ENCODE measurements around the gene ANK3.
"Not testable (repeated sequence)": the region's sequence is repeated elsewhere in the genome, so short reads cannot be mapped to it uniquely, and the experiment has no call there.

The ANK3 gene

DNA sequence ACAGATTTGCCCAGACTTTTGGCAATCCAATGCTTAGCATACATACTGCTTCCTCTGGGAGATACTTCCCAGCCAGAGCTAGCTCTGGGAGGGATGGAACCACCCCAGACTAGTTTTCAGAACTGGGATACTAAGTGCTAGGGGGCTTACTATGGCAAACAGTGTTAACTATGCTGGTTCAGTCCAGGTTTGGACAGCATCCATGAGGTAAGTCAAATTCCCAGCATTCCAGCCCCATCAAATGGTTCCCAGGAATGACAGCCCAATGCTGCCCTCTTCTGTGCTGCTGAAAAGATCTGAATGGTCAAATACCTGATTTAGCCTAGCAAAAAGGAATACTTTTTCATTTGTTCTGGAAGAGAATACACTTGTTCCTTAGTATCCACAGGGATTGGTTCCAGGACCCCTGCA lies 341.6 kb downstream of the ANK3 start:
- no peak overlapping the region for H3K4me3 Mint-ChIP-seq
- H3K27me3 Mint-ChIP-seq = no peaks in the 10 kb centered on the region
- H3K4me1 Mint-ChIP-seq = no peaks in the 10 kb centered on the region
- no peaks in the 10 kb centered on the region for H3K36me3 Mint-ChIP-seq
- CTCF ChIA-PET = no interaction called here
- no peaks in the 10 kb centered on the region for H3K9me3 Mint-ChIP-seq
- no peak overlapping the region for H3K27ac Mint-ChIP-seq
- DNase-seq = no peak

DNA sequence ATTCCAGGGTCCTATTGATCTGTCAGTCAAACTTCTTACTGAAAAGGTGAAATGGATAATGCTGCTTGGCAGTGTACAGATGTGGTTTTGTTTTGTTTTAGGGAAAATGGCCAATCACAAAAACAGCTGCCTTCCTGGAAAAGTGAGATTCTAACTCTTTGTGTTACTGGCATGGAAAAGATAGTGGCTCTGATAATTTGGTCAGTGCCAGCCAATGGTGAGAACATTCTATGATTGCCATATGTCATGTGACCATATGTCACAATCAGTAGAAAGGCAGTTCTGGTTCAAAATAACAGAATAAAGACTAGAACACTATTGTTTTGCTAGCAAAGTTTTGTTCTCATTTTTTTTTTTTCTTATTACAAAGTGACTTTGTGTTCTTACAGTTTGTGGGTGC lies 344.1 kb downstream of the ANK3 start:
- CTCF ChIA-PET = no interaction called here
- H3K4me1 Mint-ChIP-seq = no peaks in the 10 kb centered on the region
- no peaks in the 10 kb centered on the region for H3K27me3 Mint-ChIP-seq
- no peaks in the 10 kb centered on the region for H3K36me3 Mint-ChIP-seq
- H3K9me3 Mint-ChIP-seq = no peaks in the 10 kb centered on the region
- no peak overlapping the region for H3K4me3 Mint-ChIP-seq
- DNase-seq = no peak
- no peak overlapping the region for H3K27ac Mint-ChIP-seq

DNA sequence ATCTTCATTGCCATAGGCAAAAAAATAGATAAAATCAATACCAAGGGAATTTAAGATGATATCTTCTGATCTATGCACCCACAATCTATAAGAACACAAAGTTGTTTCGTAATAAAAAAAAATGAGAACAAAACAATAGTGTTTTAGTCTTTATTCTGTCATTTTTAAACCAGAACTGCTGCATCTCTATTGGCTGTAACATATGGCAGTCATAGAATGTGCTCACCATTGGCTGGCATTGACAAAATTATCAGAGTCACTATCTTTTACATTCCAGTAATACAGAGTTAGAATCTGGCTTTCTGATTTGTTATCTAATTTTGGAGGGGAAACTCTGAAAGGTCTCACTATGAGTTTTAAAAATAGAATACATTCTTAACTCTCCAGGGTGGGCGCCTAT lies 344.7 kb downstream of the ANK3 start:
- Mint-ChIP-seq H3K27ac (no peak overlapping the region), H3K36me3 (no peaks in the 10 kb centered on the region), H3K4me1 (no peaks in the 10 kb centered on the region), H3K9me3 (no peaks in the 10 kb centered on the region), H3K4me3 (no peak overlapping the region), H3K27me3 (no peaks in the 10 kb centered on the region)
- no peak for DNase-seq
- CTCF ChIA-PET = no interaction called here

DNA sequence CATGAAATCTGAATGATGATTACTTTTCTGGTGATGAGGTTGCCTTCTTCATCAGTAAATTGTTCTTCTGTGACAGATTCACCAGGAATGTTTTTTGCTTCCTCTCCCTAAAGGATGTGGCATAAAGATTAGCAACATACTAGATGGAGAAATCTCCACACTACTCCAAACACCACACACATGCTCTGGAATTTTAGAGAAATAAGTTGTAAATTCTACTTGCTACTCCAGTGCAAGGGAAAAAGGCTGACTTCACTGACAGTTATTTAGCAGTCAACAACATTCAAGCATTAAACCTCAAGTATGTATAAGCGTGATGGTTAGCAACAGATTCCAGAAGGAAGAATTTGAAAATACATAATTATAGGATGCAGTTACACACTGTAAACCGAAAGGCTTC lies 345.4 kb downstream of the ANK3 start:
- Mint-ChIP-seq H3K4me1 (no peaks in the 10 kb centered on the region), H3K36me3 (no peaks in the 10 kb centered on the region), H3K27me3 (no peaks in the 10 kb centered on the region), H3K4me3 (no peak overlapping the region), H3K27ac (no peak overlapping the region), H3K9me3 (no peaks in the 10 kb centered on the region)
- CTCF ChIA-PET = interaction anchor here (0.6 kb wide), 1 partner anchor 199 kb away, joined by 3 read pairs; no protein-coding TSS in a partner anchor
- no peak for DNase-seq

DNA sequence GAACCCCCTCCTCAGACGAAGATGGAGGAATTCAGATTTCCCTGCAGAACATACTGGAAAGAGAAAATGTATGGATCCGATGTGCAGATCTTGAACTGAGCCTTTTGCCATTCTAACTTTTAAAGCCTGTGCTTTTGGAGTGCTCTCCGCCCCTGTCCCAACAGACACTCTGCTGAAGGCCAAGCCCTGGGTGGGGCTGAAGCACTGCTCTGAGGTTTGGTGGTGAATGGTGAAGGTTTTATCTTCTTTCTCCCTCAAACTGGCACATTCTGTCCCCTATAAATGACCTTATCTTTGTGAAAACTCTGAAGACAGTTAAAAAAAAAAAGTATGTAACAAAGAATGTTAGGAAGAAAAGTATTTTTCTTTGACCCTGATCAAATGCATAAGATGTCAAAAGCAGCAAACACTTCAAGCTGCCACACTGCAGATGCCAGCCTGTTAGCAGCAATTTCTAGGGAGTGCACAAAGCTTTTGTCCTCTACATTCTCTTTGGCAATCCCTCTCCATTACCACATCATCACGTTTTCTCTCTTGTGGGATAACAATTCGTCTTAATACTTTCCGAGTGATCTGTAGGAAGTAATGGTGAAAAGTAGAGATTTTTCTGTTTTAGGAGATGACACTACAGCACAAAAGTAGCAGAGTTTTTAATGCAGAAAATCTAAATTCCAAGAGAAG lies 346.0 kb downstream of the ANK3 start:
- no peaks in the 10 kb centered on the region for H3K27me3 Mint-ChIP-seq
- no peaks in the 10 kb centered on the region for H3K4me1 Mint-ChIP-seq
- no peak overlapping the region for H3K27ac Mint-ChIP-seq
- H3K4me3 Mint-ChIP-seq = no peak overlapping the region
- no peaks in the 10 kb centered on the region for H3K9me3 Mint-ChIP-seq
- H3K36me3 Mint-ChIP-seq = no peaks in the 10 kb centered on the region
- no peak for DNase-seq
- CTCF ChIA-PET = interaction anchor here (0.6 kb wide), 1 partner anchor 199 kb away, joined by 3 read pairs; no protein-coding TSS in a partner anchor

DNA sequence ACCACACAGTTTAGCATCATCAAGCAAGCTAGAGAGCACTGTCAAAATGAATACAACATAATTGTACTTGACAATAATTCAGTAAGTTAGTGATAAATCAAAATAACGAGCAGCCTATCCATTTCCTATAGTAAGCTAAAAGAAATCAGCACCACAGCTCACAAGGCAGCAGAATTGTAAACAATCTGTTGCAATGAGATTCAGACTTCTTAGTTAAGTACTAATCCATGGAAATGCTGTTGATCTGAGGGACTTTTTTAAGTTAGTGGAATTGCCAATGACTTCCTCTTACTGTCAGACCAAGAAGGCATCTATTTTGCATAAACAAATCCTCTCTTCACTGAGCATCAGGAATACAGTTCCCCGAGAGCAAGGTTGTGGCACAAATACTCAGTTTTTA lies 346.8 kb downstream of the ANK3 start:
- H3K4me3 Mint-ChIP-seq = no peak overlapping the region

DNA sequence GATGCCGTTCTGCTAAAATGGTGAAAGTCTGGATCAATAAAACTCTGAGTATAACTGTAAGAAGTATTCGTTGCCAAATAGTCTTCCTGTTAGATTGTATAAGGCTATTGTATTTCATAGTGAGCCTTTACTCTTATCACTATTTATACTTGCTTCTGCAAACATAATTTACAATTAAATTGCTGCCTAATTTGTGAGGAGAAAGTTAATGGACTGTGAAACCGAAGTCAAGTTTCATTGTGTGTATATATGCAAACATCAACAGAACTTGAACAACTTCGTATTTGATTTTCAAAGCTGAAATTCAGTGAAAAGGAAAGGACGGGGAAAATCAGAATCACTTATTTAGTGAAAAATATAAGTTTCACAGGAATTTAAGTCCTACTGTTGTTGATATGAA lies 347.4 kb downstream of the ANK3 start:
- no peaks in the 10 kb centered on the region for H3K27me3 Mint-ChIP-seq
- no peaks in the 10 kb centered on the region for H3K36me3 Mint-ChIP-seq
- H3K4me1 Mint-ChIP-seq = no peaks in the 10 kb centered on the region
- no peak for DNase-seq
- no peak overlapping the region for H3K27ac Mint-ChIP-seq
- H3K9me3 Mint-ChIP-seq = no peaks in the 10 kb centered on the region
- no peak overlapping the region for H3K4me3 Mint-ChIP-seq
- CTCF ChIA-PET = no interaction called here

More for the DNA sequence above, 346.8 kb downstream of the ANK3 start:
- Mint-ChIP-seq H3K9me3 (no peaks in the 10 kb centered on the region), H3K27ac (no peak overlapping the region), H3K27me3 (no peaks in the 10 kb centered on the region), H3K36me3 (no peaks in the 10 kb centered on the region), H3K4me1 (no peaks in the 10 kb centered on the region)
- CTCF ChIA-PET = no interaction called here
- DNase-seq = no peak

DNA sequence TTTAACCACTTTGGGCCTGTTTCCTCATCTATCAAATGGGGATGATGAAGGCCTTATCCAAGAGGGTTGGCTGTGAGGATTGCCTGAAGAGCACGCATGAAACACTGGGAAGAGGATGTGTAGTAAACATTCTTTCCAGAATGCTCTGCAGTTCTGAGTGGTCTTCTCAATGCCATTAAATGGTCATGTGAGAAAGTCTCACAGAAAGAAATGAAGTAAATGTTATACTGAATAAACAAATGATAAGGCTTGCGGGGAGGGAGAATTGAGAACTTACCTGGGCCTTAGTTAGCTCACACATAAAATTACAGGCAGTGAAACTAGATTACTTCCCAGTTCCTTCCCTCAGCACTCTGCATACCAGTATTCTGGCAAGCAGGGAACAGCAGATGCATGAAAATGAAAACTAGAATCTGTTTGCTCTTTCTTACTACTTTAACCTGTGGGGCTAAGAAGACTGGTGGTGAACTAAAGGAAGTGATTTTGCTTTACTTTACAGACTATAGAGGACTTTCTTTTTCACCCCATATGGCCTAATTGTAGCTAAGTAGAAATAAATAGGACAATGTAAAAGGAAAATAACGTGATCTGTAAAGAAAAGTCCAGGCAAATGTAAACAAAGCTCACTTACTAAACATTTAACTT lies 348.1 kb downstream of the ANK3 start:
- CTCF ChIA-PET = interaction anchor here (0.9 kb wide), 1 partner anchor 208 kb away, joined by 3 read pairs; no protein-coding TSS in a partner anchor
- Mint-ChIP-seq H3K9me3 (no peaks in the 10 kb centered on the region), H3K4me1 (no peaks in the 10 kb centered on the region), H3K27ac (no peak overlapping the region), H3K36me3 (no peaks in the 10 kb centered on the region), H3K27me3 (no peaks in the 10 kb centered on the region), H3K4me3 (no peak overlapping the region)
- no peak for DNase-seq

DNA sequence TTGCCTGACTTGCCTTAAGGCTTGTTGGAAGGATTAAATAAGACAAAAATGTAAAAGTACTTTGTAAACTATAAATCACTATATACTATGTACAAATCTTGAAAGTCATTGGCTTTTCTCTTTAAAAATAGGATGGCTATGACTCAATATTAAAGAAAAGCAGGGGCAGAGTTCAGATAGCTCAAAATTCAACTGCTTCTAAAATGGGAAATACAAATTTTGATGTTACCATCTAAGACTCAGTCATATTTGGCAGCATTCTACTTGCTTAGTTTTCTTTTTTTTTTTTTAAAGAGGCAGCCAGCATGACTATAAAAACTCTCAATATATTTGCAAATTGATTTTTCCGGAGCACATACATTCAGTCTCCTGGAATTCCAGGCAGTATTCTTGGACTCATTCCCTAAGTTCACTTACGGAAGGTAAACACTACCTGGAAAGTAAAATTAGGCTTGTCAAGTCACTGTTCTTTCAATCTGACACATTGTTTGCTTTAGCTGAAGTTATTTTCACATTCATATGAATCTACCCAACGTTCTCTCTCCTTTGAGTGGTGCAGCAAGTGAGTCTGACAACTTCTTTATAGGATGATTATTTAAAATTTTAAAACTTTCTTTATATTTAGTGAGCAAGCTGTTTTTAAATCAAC lies 349.5 kb downstream of the ANK3 start:
- Mint-ChIP-seq H3K27me3 (no peaks in the 10 kb centered on the region), H3K27ac (no peak overlapping the region), H3K36me3 (no peaks in the 10 kb centered on the region), H3K4me1 (no peaks in the 10 kb centered on the region), H3K9me3 (no peaks in the 10 kb centered on the region), H3K4me3 (no peak overlapping the region)
- DNase-seq = no peak
- CTCF ChIA-PET = interaction anchor here (0.6 kb wide), 1 partner anchor 204 kb away, joined by 3 read pairs; no protein-coding TSS in a partner anchor

DNA sequence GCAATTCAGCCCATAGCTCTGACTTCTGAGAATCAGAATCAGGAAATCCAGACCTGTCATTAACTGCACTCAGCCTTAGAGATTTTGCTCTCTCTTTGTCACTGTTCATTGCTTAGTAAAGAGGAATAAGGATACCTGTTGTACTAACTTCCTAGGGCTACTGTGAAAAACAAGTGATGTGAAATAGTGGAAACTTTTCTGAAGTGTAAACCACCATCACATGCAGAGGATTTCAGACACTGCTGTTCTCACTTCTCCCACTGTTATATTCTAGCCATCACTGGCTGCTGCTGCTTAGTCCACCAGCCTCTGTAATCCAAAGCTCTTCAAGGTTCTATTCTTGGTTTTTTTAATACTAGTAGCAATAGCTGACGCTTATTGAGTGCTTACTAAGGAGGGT lies 353.7 kb downstream of the ANK3 start:
- Mint-ChIP-seq H3K27me3 (no peaks in the 10 kb centered on the region), H3K9me3 (no peaks in the 10 kb centered on the region), H3K4me1 (no peaks in the 10 kb centered on the region), H3K4me3 (no peak overlapping the region), H3K27ac (no peak overlapping the region), H3K36me3 (no peaks in the 10 kb centered on the region)
- DNase-seq = no peak
- CTCF ChIA-PET = interaction anchor here (1.0 to 1.1 kb wide), 2 partner anchors 171 to 410 kb away, joined by 3 to 4 read pairs; no protein-coding TSS in a partner anchor

DNA sequence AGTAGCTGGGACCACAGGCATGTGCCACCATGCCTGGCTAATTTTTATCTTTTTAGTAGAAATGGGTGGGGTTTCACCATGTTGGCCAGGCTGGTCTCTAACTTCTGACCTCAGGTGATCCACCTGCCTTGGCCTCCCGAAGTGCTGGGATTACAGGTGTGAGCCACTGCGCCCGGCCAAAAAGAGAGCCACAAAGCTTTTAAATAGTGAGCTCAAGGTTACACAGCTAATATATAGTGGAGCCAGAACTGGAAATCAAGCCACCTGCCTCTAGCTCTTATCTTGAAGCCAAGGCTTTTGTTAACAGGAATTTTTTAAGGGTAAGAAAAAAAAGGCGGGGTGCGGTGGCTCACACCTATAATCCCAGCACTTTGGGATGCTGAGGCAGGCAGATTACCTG lies 354.3 kb downstream of the ANK3 start:
- CTCF ChIA-PET = interaction anchor here (0.9 to 1.1 kb wide), 2 partner anchors 170 to 171 kb away, joined by 4 read pairs; no protein-coding TSS in a partner anchor
- H3K27me3 Mint-ChIP-seq, H3K36me3 Mint-ChIP-seq, DNase-seq, H3K27ac Mint-ChIP-seq, H3K9me3 Mint-ChIP-seq, H3K4me1 Mint-ChIP-seq, H3K4me3 Mint-ChIP-seq: not testable (repeated sequence)

DNA sequence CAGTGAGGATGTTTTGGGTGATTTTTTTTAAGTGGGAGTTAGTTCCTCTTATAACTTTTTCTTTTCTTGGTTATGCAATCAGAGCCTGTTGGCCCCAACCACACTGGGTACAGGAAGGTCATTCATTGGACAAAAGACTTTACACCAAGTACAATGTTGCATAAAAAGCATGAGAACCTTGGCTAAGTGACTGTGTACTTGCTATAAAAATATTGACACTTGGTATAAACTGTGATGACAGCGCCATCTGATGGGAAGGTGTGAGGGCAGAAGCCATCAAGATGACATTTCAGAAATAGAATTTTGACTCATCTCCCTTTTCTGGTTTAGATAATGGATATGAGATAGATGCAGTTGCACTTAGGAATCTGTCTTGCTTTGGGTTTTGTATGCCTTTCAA lies 357.0 kb downstream of the ANK3 start:
- DNase-seq = peak; percentile 60
- H3K36me3 Mint-ChIP-seq = no peaks in the 10 kb centered on the region
- CTCF ChIA-PET = interaction anchor here (0.6 to 1.2 kb wide), 2 partner anchors 168 to 425 kb away, joined by 3 to 5 read pairs; no protein-coding TSS in a partner anchor
- H3K27ac Mint-ChIP-seq = no peak overlapping the region
- no peak overlapping the region for H3K4me3 Mint-ChIP-seq
- no peaks in the 10 kb centered on the region for H3K4me1 Mint-ChIP-seq
- no peaks in the 10 kb centered on the region for H3K9me3 Mint-ChIP-seq
- H3K27me3 Mint-ChIP-seq = no peaks in the 10 kb centered on the region

DNA sequence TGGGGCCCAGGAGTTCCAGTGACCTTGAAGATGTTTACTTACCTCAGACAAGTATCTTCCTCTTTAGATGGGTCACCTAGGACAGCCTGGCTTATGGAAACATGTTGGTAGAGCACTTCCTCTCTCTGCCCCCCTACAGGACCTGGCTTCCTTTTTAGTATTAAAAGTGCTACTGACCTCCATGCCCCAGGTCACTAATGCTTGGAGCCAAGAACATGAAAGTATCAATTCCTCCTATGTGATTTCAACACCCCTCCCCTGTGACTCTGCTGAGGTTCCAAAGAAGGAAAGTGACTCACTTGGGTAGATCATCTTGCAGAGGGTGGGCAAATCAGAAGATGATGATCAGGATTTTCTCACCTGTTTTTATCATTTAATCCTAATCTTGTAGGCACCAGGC lies 358.0 kb downstream of the ANK3 start:
- H3K9me3 Mint-ChIP-seq = no peaks in the 10 kb centered on the region
- no peaks in the 10 kb centered on the region for H3K36me3 Mint-ChIP-seq
- H3K27me3 Mint-ChIP-seq = no peaks in the 10 kb centered on the region
- CTCF ChIA-PET = interaction anchor here (0.7 to 2.1 kb wide), 4 partner anchors 165 to 406 kb away, joined by 3 to 8 read pairs (median 7); no protein-coding TSS in a partner anchor
- no peak overlapping the region for H3K4me3 Mint-ChIP-seq
- no peaks in the 10 kb centered on the region for H3K4me1 Mint-ChIP-seq
- DNase-seq = no peak
- no peak overlapping the region for H3K27ac Mint-ChIP-seq

DNA sequence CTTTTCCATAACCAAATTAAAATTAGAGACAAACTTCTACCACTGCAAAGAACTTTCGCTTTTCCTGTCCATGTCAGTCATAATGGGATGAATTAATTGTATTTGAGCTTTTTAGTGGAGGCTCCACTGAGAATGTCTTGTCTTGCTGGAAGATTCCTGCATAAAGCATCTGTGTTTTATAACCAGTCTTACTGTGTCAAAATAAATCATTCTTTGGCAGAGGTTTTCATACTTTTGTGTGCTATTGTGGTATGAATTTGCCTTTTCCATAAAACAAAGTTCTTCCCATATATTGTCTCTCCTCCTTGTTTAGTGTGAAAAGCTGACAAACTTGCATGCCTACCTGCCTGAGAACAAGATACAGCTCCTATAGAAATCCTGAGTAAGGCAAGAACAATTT lies 358.5 kb downstream of the ANK3 start:
- H3K36me3 Mint-ChIP-seq = no peaks in the 10 kb centered on the region
- H3K4me1 Mint-ChIP-seq = no peaks in the 10 kb centered on the region
- CTCF ChIA-PET = interaction anchor here (0.9 to 2.1 kb wide), 4 partner anchors 165 to 408 kb away, joined by 4 to 8 read pairs (median 7); no protein-coding TSS in a partner anchor
- no peaks in the 10 kb centered on the region for H3K27me3 Mint-ChIP-seq
- no peak overlapping the region for H3K27ac Mint-ChIP-seq
- no peak overlapping the region for H3K4me3 Mint-ChIP-seq
- no peaks in the 10 kb centered on the region for H3K9me3 Mint-ChIP-seq
- DNase-seq = no peak

Data from activated naive CD4-positive, alpha-beta T cell treated with anti-CD3 and anti-CD28 coated beads, Interleukin-2, amount 10 ng/mL, durations not matched to agents 7 days and 5 days (primary cell).